Suppressor macrophage treated with lipopolysaccharide for 1 hour (primary cell): ENCODE results near the gene MARK4.

ENCODE experiments used
- DNase-seq, 3 donors: peaks; one replicate each; pipeline ENCODE4 v3.0.0-alpha.2; 2020 to 2022

MARK4 gene

GRCh38 chr19:45344621-45345505 lies 93.8 kb downstream of the MARK4 start:
- DNase-seq: no peak

- DNase-seq: no peak
Observed at GRCh38 chr19:45345506-45345860, 94.4 kb downstream of the MARK4 start.

GRCh38 chr19:45346449-45346848 lies 95.4 kb downstream of the MARK4 start:
- no peak for DNase-seq

GRCh38 chr19:45347570-45348366 lies 96.7 kb downstream of the MARK4 start:
- DNase-seq: no peak

GRCh38 chr19:45348367-45349125 lies 97.5 kb downstream of the MARK4 start:
- DNase-seq: no peak

GRCh38 chr19:45349126-45349415 lies 98.0 kb downstream of the MARK4 start:
- no peak for DNase-seq

- no peak for DNase-seq
Observed at GRCh38 chr19:45349430-45349941, 98.4 kb downstream of the MARK4 start.

- DNase-seq: no peak
Observed at GRCh38 chr19:45350477-45351058, 99.5 kb downstream of the MARK4 start.

GRCh38 chr19:45351401-45351952 lies 100.4 kb downstream of the MARK4 start:
- DNase-seq: no peak

- DNase-seq: no peak
Observed at GRCh38 chr19:45352062-45352461, 101.0 kb downstream of the MARK4 start.

GRCh38 chr19:45352471-45352870 lies 101.4 kb downstream of the MARK4 start:
- no peak for DNase-seq

GRCh38 chr19:45352914-45353796 lies 102.1 kb downstream of the MARK4 start:
- DNase-seq: no peak

GRCh38 chr19:45354241-45354842 lies 103.3 kb downstream of the MARK4 start:
- no peak for DNase-seq
